ENCODE results near the gene TEX19.

The TEX19 gene

GRCh38 chr17:82348434-82348833 is 10.6 kb upstream of the TEX19 start:
- H3K27ac ChIP-seq, result no peak overlapping the region

GRCh38 chr17:82348866-82349265 is 10.2 kb upstream of the TEX19 start:
- no peak overlapping the region for H3K4me3 ChIP-seq
- H3K27ac ChIP-seq, result no peak overlapping the region
- DNase-seq (ENCODE audit: low spot score), result no peak
- TF ChIP-seq CTCF (IDR thresholded peaks at IDR 0.05), result no peak

More at GRCh38 chr17:82348434-82348833, 10.6 kb upstream of the TEX19 start:
- no peak for TF ChIP-seq CTCF (IDR thresholded peaks at IDR 0.05)
- DNase-seq (ENCODE audit: low spot score), result no peak
- H3K4me3 ChIP-seq, result no peak overlapping the region

GRCh38 chr17:82349287-82349701 is 9.8 kb upstream of the TEX19 start:
- TF ChIP-seq CTCF (IDR thresholded peaks at IDR 0.05), result no peak
- no peak overlapping the region for H3K27ac ChIP-seq
- no peak overlapping the region for H3K4me3 ChIP-seq
- DNase-seq (ENCODE audit: low spot score), result no peak

- Histone ChIP-seq H3K27ac (no peak overlapping the region), H3K4me3 (no peak overlapping the region)
- no peak for TF ChIP-seq CTCF (IDR thresholded peaks at IDR 0.05)
- DNase-seq (ENCODE audit: low spot score), result no peak
These were observed 8.6 kb upstream of the TEX19 start for GRCh38 chr17:82350182-82351030.

GRCh38 chr17:82351254-82351712 is 7.8 kb upstream of the TEX19 start:
- Histone ChIP-seq H3K27ac (no peak overlapping the region), H3K4me3 (no peak overlapping the region)
- no peak for TF ChIP-seq CTCF (IDR thresholded peaks at IDR 0.05)

GRCh38 chr17:82351713-82352488 is 7.1 kb upstream of the TEX19 start:
- TF ChIP-seq CTCF (IDR thresholded peaks at IDR 0.05), result peak; percentile 99

More at GRCh38 chr17:82351254-82351712, 7.8 kb upstream of the TEX19 start:
- no peak for DNase-seq (ENCODE audit: low spot score)

More at GRCh38 chr17:82351713-82352488, 7.1 kb upstream of the TEX19 start:
- no peak overlapping the region for H3K4me3 ChIP-seq
- no peak for DNase-seq (ENCODE audit: low spot score)
- no peak overlapping the region for H3K27ac ChIP-seq
